Stimulated activated CD8-positive, alpha-beta memory T cell treated with anti-CD3 and anti-CD28 coated beads, Interleukin-7, amount 100 ng/mL, for 4 hours (primary cell): ENCODE measurements around the gene ITPRID2.
"Not testable (repeated sequence)": the region's sequence is repeated elsewhere in the genome, so short reads cannot be mapped to it uniquely, and the experiment has no call there.

Experiments
- DNase-seq, 2 donors: peaks; one replicate each; pipeline ENCODE4 v3.0.0-alpha.2; 2020; ENCODE audit warnings: low read depth in 2 of 2

Gene ITPRID2

GRCh38 chr2:181916726-181917718 lies 25.5 kb downstream of the ITPRID2 start:
- no peak for DNase-seq

DNA sequence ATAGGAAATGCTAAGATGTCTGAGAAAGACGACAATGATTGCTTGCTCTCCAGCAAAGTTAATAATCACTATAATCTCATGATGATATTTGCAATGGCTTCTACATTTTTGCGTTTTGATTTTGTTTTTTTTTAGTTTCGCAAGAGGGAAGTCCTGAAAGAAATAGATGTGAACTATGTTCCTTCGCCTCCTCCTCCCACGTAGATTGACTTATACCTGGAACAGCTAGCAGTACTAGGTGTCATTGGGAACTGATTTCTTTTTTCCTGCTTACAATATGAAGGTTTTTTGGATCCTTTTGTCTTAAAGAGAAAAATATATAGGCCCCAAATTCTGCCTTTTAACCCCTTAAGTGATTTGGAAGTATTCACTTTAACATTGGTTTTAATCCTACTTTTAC lies 26.7 kb downstream of the ITPRID2 start:
- DNase-seq: no peak

DNA sequence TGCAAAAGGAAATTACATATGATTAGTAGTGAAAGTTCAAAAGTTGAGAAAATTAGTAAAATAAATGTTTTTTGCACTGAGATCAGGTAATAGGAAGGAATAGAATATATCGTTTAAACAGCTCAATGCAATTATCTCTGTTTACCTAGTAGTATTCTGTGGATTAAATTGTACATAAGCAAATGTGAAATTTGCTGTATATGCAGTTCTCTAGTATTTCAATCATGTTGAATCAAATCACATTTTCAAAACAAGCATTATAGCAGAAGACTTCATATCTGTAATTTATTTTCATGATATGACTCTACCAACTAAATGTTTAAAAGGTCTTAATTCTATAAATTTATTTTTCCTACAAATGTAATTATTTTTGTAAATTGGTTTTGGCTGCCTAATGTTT lies 31.6 kb downstream of the ITPRID2 start:
- DNase-seq: no peak

DNA sequence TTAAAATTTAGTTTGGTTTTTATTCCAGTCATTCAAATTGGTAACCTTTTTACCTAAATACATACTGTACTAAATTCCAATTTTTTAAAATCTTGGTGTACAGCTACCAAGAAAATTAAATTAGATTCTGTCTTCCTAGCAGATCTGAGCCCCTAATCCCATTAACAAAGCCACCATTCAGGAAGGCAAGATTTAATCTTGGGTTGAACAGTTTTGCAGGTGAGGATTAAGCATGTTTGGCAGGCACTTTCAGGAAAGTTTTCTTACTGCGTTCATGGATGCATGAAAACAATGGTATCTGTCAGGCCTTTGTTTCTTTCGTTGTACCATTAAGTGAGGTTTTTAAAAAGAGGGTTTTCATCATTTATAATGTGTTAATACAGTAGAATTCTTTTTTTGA lies 32.8 kb downstream of the ITPRID2 start:
- no peak for DNase-seq

DNA sequence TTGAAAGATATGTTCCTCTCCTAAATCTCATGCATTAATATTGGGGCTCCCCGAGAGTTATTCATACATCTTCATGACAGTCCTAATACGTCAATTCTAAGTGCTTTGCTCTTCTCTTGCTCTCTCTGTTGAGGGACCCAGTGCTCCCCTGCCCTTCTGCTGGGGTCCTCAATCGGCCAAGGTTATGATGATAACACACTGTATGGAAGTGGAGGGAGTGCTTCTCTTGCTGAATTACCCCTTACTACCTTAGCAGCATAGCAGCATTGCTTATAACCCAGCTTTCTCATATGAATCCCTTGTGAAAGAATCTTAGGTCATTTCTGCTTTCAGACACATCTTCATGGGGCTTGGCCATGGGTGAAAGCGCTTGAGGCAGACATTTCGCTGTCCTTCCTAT lies 43.2 kb downstream of the ITPRID2 start:
- DNase-seq: no peak

GRCh38 chr2:181937473-181937872 lies 45.9 kb downstream of the ITPRID2 start:
- no peak for DNase-seq

- DNase-seq: no peak
Measured at GRCh38 chr2:181943411-181944124, 52.0 kb downstream of the ITPRID2 start.

- DNase-seq: no peak
Measured at GRCh38 chr2:181944164-181944913, 52.8 kb downstream of the ITPRID2 start.

DNA sequence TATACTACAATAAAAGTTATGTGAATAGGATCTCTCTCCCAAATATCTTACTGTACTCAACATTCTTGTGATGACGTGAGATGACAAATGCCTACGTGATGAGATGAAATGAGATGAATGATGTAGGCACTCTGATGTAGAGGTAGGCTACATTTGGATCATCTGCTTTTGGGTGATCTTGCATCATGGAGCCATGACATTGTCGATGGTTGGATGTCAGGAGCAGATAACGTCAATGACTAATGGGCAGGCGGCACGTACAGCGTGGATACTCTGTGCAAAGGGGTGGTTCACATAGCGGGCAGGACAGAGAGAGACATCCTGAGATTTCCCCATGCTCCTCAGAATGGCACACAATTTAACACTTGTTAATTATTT lies 53.4 kb downstream of the ITPRID2 start:
- no peak for DNase-seq

DNA sequence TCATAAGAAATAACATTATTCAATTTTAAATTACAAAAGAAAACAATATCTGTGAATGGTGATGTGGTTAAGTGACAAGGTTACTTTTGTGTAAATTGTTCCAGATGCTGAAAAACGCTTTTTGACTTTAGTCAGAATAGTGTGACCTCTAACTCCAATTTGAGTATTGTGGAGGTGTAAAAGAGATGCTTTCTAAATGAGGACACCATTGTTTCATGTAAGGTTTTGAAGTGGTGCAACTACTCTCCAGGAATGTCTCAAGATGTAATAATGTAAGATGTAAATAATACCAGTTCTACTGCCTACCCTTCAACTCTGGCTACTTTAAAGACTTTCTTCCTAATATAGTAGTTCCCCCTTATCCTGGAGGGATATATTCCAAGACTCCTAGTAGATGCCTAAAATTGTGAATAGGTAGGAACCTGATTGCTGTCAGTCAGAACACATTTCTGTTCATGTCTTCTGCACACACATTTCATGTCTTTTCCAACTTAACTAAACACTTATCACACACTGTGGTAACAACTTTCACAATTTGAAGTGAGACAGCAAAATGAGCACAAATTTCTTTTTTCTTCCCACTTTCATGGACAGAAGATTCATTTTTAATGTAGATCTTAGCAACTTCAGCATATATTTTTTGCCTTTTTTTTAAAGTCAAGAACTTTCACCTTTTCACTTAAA lies 55.1 kb downstream of the ITPRID2 start:
- DNase-seq: no peak

- DNase-seq: no peak
Measured at GRCh38 chr2:181947273-181947672, 55.7 kb downstream of the ITPRID2 start.

DNA sequence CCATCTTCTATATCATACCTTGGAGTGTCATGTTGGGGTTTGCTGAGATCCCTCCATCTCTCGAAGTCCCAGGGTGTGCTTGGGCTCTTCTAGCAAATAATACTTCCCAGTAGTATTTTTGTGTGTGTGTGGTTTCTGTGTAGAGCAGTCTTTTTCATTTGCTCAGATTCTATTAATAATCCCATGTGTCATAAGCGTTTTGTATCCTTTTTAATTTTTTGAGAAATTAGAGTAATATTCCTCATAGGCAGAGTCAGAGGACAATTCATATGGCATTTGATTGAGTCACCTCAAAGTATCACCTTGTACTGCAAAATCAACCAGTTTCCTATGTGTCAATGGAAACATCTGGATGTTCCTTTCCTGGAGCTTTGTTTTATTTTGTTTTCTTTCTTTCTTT lies 56.7 kb downstream of the ITPRID2 start:
- no peak for DNase-seq

DNA sequence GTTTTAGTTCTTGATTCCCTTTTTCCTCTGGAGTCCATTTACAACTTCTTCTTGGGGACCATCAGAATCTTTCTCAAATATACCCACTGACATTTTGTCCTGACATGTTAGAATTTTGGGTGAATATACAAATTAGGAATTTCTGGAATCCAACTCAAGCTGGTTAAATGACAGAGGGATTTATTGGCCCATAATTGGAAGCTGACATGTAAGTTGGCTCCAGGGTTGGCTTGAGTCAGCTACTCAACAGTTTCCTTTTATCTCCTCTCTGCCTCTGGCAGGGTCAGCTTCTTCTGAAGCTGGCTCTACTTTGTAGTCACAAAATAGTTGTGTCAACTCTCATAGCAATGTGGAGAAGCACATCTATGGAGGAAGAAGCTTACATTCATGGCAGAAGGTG lies 57.5 kb downstream of the ITPRID2 start:
- DNase-seq: no peak

DNA sequence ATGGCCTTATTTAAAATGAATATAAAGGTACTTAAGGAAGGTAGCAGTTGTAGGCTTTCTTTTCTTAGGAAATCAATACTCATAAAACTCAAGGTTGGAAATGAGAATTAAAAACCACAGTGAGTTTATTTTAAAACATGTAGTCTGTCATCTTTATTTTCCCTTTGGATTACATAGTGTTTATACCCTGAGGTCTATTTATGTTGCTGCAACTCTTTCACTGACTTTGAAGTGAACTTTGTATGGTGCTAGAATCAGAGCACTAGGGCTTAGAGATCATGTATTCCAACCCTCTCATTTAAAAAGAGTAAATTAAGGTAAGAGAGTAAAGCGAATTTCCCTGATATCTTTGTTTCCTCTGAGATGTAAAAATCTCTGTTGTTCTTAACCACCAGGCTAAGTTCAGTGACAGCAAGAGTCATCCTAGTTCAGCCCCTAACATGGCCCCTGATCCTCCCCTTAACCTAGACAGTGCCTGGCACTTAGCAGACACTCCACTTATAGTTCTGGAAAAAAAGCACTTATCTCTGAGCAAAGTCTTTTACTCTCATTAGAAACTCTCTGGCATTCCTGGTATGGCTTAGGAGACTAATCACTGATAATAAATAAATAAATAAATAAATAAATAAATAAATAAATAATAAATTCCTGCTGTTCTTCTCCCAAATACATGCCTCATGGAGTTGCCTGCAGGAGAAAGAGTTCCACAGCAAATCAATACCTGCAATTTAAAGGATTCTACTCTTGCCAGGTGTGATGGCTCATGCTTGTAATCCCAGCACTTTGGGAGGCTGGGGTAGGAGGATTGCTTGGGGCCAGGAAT lies 61.1 kb downstream of the ITPRID2 start:
- DNase-seq: no peak

DNA sequence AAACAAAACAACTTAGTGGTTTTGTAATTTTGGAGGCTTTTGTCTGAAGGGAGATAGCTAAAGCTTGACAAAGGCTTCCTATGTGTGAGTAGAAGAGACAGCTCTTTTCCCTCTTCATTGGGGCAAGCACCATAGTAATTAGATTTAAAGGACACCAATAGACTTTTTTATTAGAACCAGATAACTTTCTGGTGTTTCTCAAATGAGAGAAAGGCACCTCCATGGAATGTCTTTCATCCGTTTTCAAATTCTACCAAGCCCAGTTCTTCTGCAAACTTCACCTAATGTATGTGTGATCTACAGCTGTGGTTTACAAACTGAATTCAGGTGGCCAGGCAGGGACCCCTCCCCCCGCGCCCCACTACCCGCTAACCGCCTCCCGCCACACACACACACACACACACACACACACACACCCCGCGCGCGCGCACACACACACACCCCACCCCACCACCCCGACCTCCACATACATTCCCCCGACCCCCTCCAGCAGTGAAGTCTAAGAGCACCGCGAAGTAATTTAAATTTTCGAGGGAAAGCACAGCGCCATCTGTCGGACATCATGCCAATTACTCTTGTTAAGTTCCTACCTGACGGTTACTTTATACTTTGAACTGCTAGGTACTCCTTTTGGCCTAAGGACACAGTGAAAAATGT lies 62.5 kb downstream of the ITPRID2 start:
- DNase-seq: peak; percentile 24 to 26

GRCh38 chr2:181954538-181954883 lies 63.0 kb downstream of the ITPRID2 start:
- no peak for DNase-seq

DNA sequence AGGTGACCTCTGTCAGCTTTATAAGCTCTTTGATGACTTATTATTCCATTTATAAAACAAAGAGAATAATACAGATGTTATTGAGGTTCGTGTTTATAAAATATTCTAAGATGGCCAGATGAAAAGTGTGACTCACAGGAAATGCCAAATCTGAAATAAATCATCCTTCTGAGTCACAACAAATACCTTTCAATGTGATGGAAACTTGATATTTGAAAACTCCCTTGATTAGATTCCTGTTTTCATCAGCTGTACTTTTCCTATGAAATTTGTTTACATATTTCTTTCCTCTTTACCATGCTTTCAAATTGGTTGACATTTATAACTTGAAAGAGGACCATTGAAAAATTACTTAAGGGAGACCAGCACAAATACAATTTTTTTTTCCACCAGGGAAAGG lies 63.5 kb downstream of the ITPRID2 start:
- no peak for DNase-seq

- DNase-seq: not testable (repeated sequence)
Measured at GRCh38 chr2:181955866-181956265, 64.3 kb downstream of the ITPRID2 start.

DNA sequence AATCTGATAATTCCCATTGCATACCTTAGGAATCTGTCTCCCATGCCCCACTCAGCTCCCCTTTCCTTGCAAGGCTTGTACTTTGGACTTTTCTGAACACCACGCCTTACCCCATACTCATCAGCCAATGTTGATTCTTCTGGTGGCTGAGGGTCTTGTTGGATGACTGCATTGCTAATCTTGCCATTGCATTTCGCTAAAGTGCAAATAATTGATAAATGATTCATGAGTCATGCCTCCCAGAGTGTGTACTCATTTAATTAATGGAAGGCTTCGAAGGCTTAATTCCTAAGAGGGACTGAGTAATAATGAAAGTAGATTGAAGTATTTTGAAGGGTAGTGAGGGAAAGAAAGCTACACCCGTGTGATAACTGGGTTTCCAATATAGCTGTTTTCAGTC lies 66.1 kb downstream of the ITPRID2 start:
- DNase-seq: no peak

- DNase-seq: no peak
Measured at GRCh38 chr2:181958726-181959125, 67.2 kb downstream of the ITPRID2 start.
